ENCODE measurements around the gene FYN.

GRCh38 chr6:111724505-111724904 lies 148.7 kb downstream of the FYN start:
- TF ChIP-seq ZNF19 (tag by site-specific recombination; IDR thresholded peaks at IDR 0.05; ENCODE audit: low read depth) (no peak), KLF16 (tag by site-specific recombination; IDR thresholded peaks at IDR 0.05) (no peak), ZNF785 (tag by site-specific recombination; IDR thresholded peaks at IDR 0.05) (no peak), ZBTB7A (tag by site-specific recombination; IDR thresholded peaks at IDR 0.05; ENCODE audit: low read depth) (no peak), ZNF280D (tag by site-specific recombination; IDR thresholded peaks at IDR 0.05) (no peak), ZNF777 (tag by site-specific recombination; IDR thresholded peaks at IDR 0.05; ENCODE audit: borderline replicate concordance) (no peak), ZNF121 (tag by site-specific recombination; IDR thresholded peaks at IDR 0.05) (no peak), ZNF292 (tag by site-specific recombination; IDR thresholded peaks at IDR 0.05; ENCODE audit: borderline replicate concordance, low read depth) (no peak), ZNF24 (tag by site-specific recombination; IDR thresholded peaks at IDR 0.05) (no peak), TCF7L2 (IDR thresholded peaks at IDR 0.05; ENCODE audit: borderline replicate concordance, low read depth, low read length) (no peak), ZNF530 (tag by site-specific recombination; IDR thresholded peaks at IDR 0.05; ENCODE audit: low read depth) (no peak)
- TF ChIP-seq, protein P1, sequence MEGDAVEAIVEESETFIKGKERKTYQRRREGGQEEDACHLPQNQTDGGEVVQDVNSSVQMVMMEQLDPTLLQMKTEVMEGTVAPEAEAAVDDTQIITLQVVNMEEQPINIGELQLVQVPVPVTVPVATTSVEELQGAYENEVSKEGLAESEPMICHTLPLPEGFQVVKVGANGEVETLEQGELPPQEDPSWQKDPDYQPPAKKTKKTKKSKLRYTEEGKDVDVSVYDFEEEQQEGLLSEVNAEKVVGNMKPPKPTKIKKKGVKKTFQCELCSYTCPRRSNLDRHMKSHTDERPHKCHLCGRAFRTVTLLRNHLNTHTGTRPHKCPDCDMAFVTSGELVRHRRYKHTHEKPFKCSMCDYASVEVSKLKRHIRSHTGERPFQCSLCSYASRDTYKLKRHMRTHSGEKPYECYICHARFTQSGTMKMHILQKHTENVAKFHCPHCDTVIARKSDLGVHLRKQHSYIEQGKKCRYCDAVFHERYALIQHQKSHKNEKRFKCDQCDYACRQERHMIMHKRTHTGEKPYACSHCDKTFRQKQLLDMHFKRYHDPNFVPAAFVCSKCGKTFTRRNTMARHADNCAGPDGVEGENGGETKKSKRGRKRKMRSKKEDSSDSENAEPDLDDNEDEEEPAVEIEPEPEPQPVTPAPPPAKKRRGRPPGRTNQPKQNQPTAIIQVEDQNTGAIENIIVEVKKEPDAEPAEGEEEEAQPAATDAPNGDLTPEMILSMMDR (tag by site-specific recombination; IDR thresholded peaks at IDR 0.05), result no peak

All from HEK293 (cell line).